Trophoblast cell (in vitro differentiated cells and primary cell): Measurements from ENCODE around the gene RSAD2.
A peak's percentile ranks its signal among the peaks of the same experiment; 100 is the strongest.

ENCODE experiments used
- DNase-seq, 2 donors: peaks; one replicate each; pipeline ENCODE4 v3.0.0-alpha.2; 2016
- H2AFZ ChIP-seq: 2 replicates; pipeline ENCODE4 v1.6.1; 2013; ENCODE audit warnings: low read length, moderate library complexity, mild to moderate bottlenecking; ENCODE audit not compliant: insufficient read depth, poor library complexity
- H2AK5ac ChIP-seq: 2 replicates; pipeline ENCODE4 v1.6.1; 2013; ENCODE audit warnings: mild to moderate bottlenecking, low read length
- H2BK120ac ChIP-seq: 2 replicates; pipeline ENCODE4 v1.6.1; 2013; ENCODE audit warnings: low read length, mild to moderate bottlenecking, moderate library complexity; ENCODE audit not compliant: insufficient read depth, poor library complexity
- H2BK12ac ChIP-seq: 2 replicates; pipeline ENCODE4 v1.6.1; 2013; ENCODE audit warnings: mild to moderate bottlenecking, low read length, moderate library complexity
- H2BK5ac ChIP-seq: 2 replicates; pipeline ENCODE4 v1.6.1; 2013; ENCODE audit warnings: low read length, low read depth, moderate library complexity, mild to moderate bottlenecking; ENCODE audit not compliant: poor library complexity
- H3K14ac ChIP-seq: 2 replicates; pipeline ENCODE4 v1.6.1; 2013; ENCODE audit warnings: mild to moderate bottlenecking, low read length
- H3K18ac ChIP-seq: 2 replicates; pipeline ENCODE4 v1.6.1; 2013; ENCODE audit warnings: mild to moderate bottlenecking, low read length
- H3K23ac ChIP-seq: 2 replicates; pipeline ENCODE4 v1.6.1; 2013; ENCODE audit warnings: low read length
- H3K27ac ChIP-seq: 2 replicates; pipeline ENCODE4 v1.5.1; 2013; ENCODE audit warnings: low read depth, mild to moderate bottlenecking, inconsistent platforms, low read length, moderate library complexity
- H3K27me3 ChIP-seq: 2 replicates; pipeline ENCODE4 v1.6.1; 2013; ENCODE audit warnings: inconsistent platforms, mild to moderate bottlenecking, low read length, moderate library complexity; ENCODE audit not compliant: insufficient read depth
- H3K36me3 ChIP-seq, 2 experiments: 1 replicate in 1 of 2; 2 replicates in 1 of 2; pipeline ENCODE4 v1.6.1; 2013; ENCODE audit warnings: low read length in 2 of 2, mild to moderate bottlenecking in 2 of 2, moderate library complexity in 1 of 2; ENCODE audit not compliant: insufficient read depth in 2 of 2, control insufficient read depth in 1 of 2
- H3K4ac ChIP-seq: 2 replicates; pipeline ENCODE4 v1.6.1; 2013; ENCODE audit warnings: low read depth, mild to moderate bottlenecking, low read length, moderate library complexity
- H3K4me1 ChIP-seq, 2 experiments: 1 replicate in 1 of 2; 2 replicates in 1 of 2; pipeline ENCODE4 v1.6.1; 2013; ENCODE audit warnings: low read length in 2 of 2, mild to moderate bottlenecking in 2 of 2, moderate library complexity in 1 of 2; ENCODE audit not compliant: insufficient read depth in 2 of 2, control insufficient read depth in 1 of 2
- H3K4me2 ChIP-seq: 2 replicates; pipeline ENCODE4 v1.6.1; 2013; ENCODE audit warnings: inconsistent platforms, mild to moderate bottlenecking, low read length, moderate library complexity
- H3K4me3 ChIP-seq: 2 replicates; pipeline ENCODE4 v1.5.1; 2013; ENCODE audit warnings: mild to moderate bottlenecking, low read depth, low read length, inconsistent platforms
- H3K79me1 ChIP-seq: one replicate; pipeline ENCODE4 v1.6.1; 2013; ENCODE audit warnings: low read length
- H3K79me2 ChIP-seq: 2 replicates; pipeline ENCODE4 v1.6.1; 2013; ENCODE audit warnings: low read length, mild to moderate bottlenecking; ENCODE audit not compliant: control insufficient read depth, insufficient read depth, poor library complexity
- H3K9ac ChIP-seq: 2 replicates; pipeline ENCODE4 v1.6.1; 2013; ENCODE audit warnings: mild to moderate bottlenecking, low read length
- H3K9me3 ChIP-seq: 2 replicates; pipeline ENCODE4 v1.6.1; 2013; ENCODE audit warnings: low read depth, mild to moderate bottlenecking, control low read depth, inconsistent platforms, low read length; ENCODE audit not compliant: insufficient read depth
- H4K12ac ChIP-seq: 2 replicates; pipeline ENCODE4 v1.6.1; 2013; ENCODE audit warnings: low read depth, mild to moderate bottlenecking, low read length, moderate library complexity
- H4K8ac ChIP-seq: 2 replicates; pipeline ENCODE4 v1.6.1; 2013; ENCODE audit warnings: low read depth, mild to moderate bottlenecking, low read length, moderate library complexity
- H4K91ac ChIP-seq: one replicate; pipeline ENCODE4 v1.6.1; 2013; ENCODE audit warnings: low read depth, mild to moderate bottlenecking, low read length, moderate library complexity
- WGBS: extraction: QIAGEN DNeasy Blood & Tissue Kit; methylation state at CpG from one replicate; pipeline ENCODE4 v1.1.7; 2013; ENCODE audit warnings: missing lambda C conversion rate; ENCODE audit not compliant: insufficient read length, insufficient coverage; ENCODE audit errors: extremely low coverage; 5-methylcytosine and 5-hydroxymethylcytosine counted together

Gene RSAD2

DNA sequence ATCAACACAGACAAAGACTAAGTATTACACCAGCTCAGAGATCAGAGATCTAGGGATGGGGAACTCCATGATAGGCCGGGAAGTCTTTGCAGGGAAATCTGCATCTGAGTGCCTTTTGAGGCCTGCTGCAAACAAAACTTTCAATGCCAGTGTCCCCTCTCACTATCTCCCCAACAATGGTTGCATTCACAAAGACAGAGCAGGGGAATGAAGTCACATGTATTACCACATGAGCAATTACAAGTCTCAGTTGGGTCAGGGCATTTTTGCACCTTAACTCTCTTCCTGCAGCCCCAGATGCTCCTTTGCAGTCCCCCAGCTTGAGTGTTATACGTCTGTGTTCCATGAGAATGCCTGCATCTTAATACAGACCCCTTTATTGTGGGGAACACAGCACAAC, 37.8 kb downstream of the RSAD2 start:
- Histone ChIP-seq H3K23ac (no peak overlapping the region), H4K8ac (no peak overlapping the region), H3K27ac (no peak overlapping the region), H4K91ac (no peak overlapping the region), H2BK120ac (no peak overlapping the region), H3K36me3 (no peaks in the 10 kb centered on the region), H3K4me3 (no peak overlapping the region), H2AK5ac (no peak overlapping the region), H3K14ac (no peak overlapping the region), H2AFZ (no peak overlapping the region), H4K12ac (no peak overlapping the region), H3K9ac (no peak overlapping the region), H3K4me2 (no peak overlapping the region), H3K9me3 (no peaks in the 10 kb centered on the region), H3K4me1 (peaks cover 4 to 7% of the 10 kb centered on the region in 2 experiments), H3K79me2 (peaks cover 4% of the 10 kb centered on the region), H3K79me1 (peaks cover 8% of the 10 kb centered on the region), H3K4ac (no peak overlapping the region), H3K27me3 (no peaks in the 10 kb centered on the region), H2BK5ac (no peak overlapping the region), H2BK12ac (no peak overlapping the region), H3K18ac (no peak overlapping the region)
- no peak for DNase-seq
- no CpG with 5 or more reads among the region's 2 CpGs for WGBS

DNA sequence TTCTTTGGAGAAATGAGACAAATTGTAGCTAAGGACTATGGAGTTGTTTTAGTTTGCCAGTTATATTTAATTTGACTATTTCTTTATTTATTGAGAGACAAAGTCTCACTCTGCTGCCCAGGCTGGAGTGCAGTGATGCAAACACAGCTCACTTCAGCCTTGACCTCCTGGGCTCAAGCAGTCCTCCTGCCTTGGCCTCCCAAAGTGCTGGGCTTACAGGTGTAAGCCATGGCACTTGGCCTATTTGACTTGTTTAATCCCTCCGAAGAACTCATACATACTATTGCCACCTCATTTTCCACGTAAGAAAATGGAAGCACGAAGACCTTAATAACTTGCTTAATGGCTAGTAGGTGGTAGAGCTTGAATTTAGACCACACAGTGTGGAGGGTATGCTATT, 38.6 kb downstream of the RSAD2 start:
- Histone ChIP-seq H3K4me2 (no peak overlapping the region), H3K9ac (no peak overlapping the region), H2BK12ac (no peak overlapping the region), H3K36me3 (no peaks in the 10 kb centered on the region), H3K79me1 (peaks cover 8% of the 10 kb centered on the region), H3K79me2 (peaks cover 4% of the 10 kb centered on the region), H3K14ac (no peak overlapping the region), H4K12ac (no peak overlapping the region), H4K8ac (no peak overlapping the region), H4K91ac (no peak overlapping the region), H2BK120ac (no peak overlapping the region), H2AFZ (no peak overlapping the region), H3K4me1 (peaks cover 4 to 7% of the 10 kb centered on the region in 2 experiments), H2BK5ac (no peak overlapping the region), H3K18ac (no peak overlapping the region), H3K4ac (no peak overlapping the region), H3K9me3 (no peaks in the 10 kb centered on the region), H3K27me3 (no peaks in the 10 kb centered on the region), H3K23ac (no peak overlapping the region), H2AK5ac (no peak overlapping the region), H3K27ac (no peak overlapping the region), H3K4me3 (no peak overlapping the region)
- DNase-seq, result no peak
- no CpG with 5 or more reads among the region's 3 CpGs for WGBS

DNA sequence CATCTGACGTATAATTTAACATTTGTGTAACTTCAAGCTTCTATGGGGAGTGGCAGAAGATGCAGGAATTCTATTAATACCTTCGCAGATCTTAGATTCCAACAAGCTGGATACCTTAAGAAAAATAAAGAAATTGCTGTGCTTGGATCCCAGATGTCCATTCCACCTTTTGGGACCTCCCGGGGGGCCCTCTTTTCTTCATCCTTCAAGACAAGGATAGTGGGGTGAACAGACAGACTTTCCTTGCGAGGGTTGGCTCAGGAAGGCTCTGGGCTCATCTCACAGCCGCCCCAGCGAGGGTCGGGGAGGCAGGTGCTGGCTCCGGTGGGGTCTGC, 39.1 kb downstream of the RSAD2 start:
- Histone ChIP-seq H4K8ac (no peak overlapping the region), H3K4ac (no peak overlapping the region), H3K9ac (no peak overlapping the region), H3K9me3 (no peaks in the 10 kb centered on the region), H2AK5ac (no peak overlapping the region), H3K18ac (no peak overlapping the region), H2BK12ac (no peak overlapping the region), H3K36me3 (no peaks in the 10 kb centered on the region), H3K23ac (no peak overlapping the region), H4K91ac (no peak overlapping the region), H3K4me2 (peak overlapping the region; percentile 92), H3K4me3 (no peak overlapping the region), H3K14ac (peak overlapping the region; percentile 16), H4K12ac (peak overlapping the region; percentile 11), H2AFZ (peak overlapping the region; percentile 14), H2BK5ac (no peak overlapping the region), H3K27me3 (no peaks in the 10 kb centered on the region), H2BK120ac (no peak overlapping the region), H3K4me1 (peaks cover 4 to 7% of the 10 kb centered on the region in 2 experiments), H3K79me1 (peaks cover 8% of the 10 kb centered on the region), H3K79me2 (peaks cover 4% of the 10 kb centered on the region), H3K27ac (no peak overlapping the region)
- peak in 1 of 2 donors; percentile 3 for DNase-seq
- WGBS, result no CpG with 5 or more reads among the region's 8 CpGs

DNA sequence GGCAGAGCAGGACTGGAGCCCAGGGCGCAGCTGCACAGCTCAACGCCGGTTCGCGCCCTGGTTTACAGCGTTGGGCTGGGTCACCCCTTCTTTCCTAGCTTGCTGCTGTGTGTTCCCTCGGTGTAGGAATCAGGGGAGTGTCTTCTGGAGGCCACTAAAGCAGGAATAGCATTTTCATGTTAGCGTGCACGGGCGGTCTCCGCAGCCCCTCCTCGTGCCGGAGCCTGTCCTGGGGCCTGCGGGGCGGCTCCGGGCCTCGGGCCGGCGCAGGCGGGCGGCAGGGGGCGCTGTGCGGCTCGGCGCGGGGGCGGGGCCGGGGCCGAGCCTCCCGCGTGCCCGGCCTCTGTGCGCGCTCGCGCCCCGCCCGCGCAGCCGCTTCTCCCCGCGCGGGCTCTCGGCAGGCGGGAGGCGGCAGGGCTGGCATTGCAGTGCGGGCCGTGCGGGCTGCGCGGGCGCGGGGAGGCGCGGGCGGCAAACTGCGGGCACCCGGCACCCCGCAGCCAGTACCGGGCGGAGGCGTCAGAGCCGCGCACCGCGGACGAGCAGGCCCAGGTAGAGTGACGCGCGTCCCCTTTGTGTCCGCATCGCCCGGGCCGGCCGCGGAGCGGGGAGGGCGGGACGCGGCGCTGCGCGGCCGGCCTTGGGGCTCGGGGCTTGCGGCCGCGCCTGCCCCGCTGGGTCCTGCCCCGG, 39.6 kb downstream of the RSAD2 start, which contains the start of gene RNF144A:
TSS of gene RNF144A (plus strand) at position 342 of the 690 bp plus-strand sequence. CDS start 79,515 bp downstream, outside the sequence.
- H3K4ac ChIP-seq, result peak within 1 kb of the TSS; percentile 69
- DNase-seq, result peak; percentile 88 to 91
- no peak within 1 kb of the TSS for H2BK5ac ChIP-seq
- peak within 1 kb of the TSS; percentile 82 for H2AFZ ChIP-seq
- H3K23ac ChIP-seq, result no peak within 1 kb of the TSS
- H3K79me1 ChIP-seq, result peaks cover 8% of the 10 kb centered on the region
- peak within 1 kb of the TSS; percentile 64 for H3K9ac ChIP-seq
- H3K4me1 ChIP-seq, result peaks cover 9 to 10% of the 10 kb centered on the region in 2 experiments
- H4K8ac ChIP-seq, result peak within 1 kb of the TSS; percentile 87
- H3K9me3 ChIP-seq, result no peaks in the 10 kb centered on the region
- H3K27ac ChIP-seq, result no peak within 1 kb of the TSS
- H3K18ac ChIP-seq, result peak within 1 kb of the TSS; percentile 73
- no peaks in the 10 kb centered on the region for H3K27me3 ChIP-seq
- H4K12ac ChIP-seq, result peak within 1 kb of the TSS; percentile 82
- H3K4me2 ChIP-seq, result peak within 1 kb of the TSS; percentile 92
- H3K14ac ChIP-seq, result peak within 1 kb of the TSS; percentile 71
- no peak within 1 kb of the TSS for H2BK12ac ChIP-seq
- WGBS, result no CpG with 5 or more reads among the region's 90 CpGs
- H3K4me3 ChIP-seq, result peak within 1 kb of the TSS; percentile 90
- peak within 1 kb of the TSS; percentile 57 for H2BK120ac ChIP-seq
- H3K36me3 ChIP-seq, result no peaks in the 10 kb centered on the region
- H2AK5ac ChIP-seq, result no peak within 1 kb of the TSS
- H4K91ac ChIP-seq, result peak within 1 kb of the TSS; percentile 78
- H3K79me2 ChIP-seq, result peaks cover 4% of the 10 kb centered on the region
